Body of pancreas (tissue), 4 donors: ENCODE measurements around the gene GPATCH3.
"Not testable (repeated sequence)": the region's sequence is repeated elsewhere in the genome, so short reads cannot be mapped to it uniquely, and the experiment has no call there.

ENCODE experiments used
- POLR2A ChIP-seq, 3 donors: fragments of 450-650 bp; IDR thresholded peaks; one replicate each; pipeline ENCODE4 v1.6.1; 2016; ENCODE audit warnings: antibody characterized with exemption in 3 of 3, mild to moderate bottlenecking in 2 of 3
- TF ChIP-seq, protein P1 (sequence below), 7 experiments: fragments of 450-650 bp in 4 of 7; fragments of 200-600 bp in 3 of 7; sonication (generic) in 3 of 7; IDR thresholded peaks; one replicate each; pipeline ENCODE4 v1.5.1; 2016 to 2019; ENCODE audit warnings: antibody characterized with exemption in 7 of 7

DNA sequence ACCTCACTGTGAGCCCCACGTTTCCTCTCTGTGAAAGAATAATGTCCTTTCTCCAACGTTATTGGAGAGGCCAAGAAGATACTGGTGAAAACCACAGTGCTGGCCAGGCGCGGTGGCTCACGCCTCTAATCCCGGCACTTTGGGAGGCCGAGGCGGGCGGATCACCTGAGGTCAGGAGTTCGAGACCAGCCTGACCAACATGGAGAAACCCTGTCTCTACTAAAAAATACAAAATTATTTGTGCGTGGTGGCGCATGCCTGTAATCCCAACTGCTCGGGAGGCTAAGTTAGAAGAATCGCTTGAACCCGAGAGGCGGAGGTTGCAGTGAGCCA, 48.4 kb upstream of the GPATCH3 start:
- TF ChIP-seq, protein P1, sequence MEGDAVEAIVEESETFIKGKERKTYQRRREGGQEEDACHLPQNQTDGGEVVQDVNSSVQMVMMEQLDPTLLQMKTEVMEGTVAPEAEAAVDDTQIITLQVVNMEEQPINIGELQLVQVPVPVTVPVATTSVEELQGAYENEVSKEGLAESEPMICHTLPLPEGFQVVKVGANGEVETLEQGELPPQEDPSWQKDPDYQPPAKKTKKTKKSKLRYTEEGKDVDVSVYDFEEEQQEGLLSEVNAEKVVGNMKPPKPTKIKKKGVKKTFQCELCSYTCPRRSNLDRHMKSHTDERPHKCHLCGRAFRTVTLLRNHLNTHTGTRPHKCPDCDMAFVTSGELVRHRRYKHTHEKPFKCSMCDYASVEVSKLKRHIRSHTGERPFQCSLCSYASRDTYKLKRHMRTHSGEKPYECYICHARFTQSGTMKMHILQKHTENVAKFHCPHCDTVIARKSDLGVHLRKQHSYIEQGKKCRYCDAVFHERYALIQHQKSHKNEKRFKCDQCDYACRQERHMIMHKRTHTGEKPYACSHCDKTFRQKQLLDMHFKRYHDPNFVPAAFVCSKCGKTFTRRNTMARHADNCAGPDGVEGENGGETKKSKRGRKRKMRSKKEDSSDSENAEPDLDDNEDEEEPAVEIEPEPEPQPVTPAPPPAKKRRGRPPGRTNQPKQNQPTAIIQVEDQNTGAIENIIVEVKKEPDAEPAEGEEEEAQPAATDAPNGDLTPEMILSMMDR (IDR thresholded peaks at IDR 0.05), result not testable (repeated sequence)
- not testable (repeated sequence) for TF ChIP-seq POLR2A (IDR thresholded peaks at IDR 0.05)
